Epithelial cell of proximal tubule (primary cell): ENCODE results near the gene TRAF2. TPM values are rescaled to one million over a fixed set of nuclear protein-coding genes. Genes with fewer than 3 reads are reported as not detected.
A peak's percentile ranks its signal among the peaks of the same experiment; 100 is the strongest.
"Not testable (repeated sequence)": the region's sequence is repeated elsewhere in the genome, so short reads cannot be mapped to it uniquely, and the experiment has no call there.

Source experiments
- DNase-seq: peaks from one replicate; pipeline ENCODE4 v3.0.0-alpha.2; 2011; ENCODE audit warnings: low read depth
- H3K4me3 ChIP-seq: 2 replicates; pipeline ENCODE4 v1.5.1; 2011; ENCODE audit warnings: low read depth, mild to moderate bottlenecking, low read length
- total RNA-seq: library from RNA; depleted of rRNA; stranded (reverse); fragments of >200 nt; gene quantifications from 2 replicates; pipeline ENCODE4 v1.2.3, GENCODE V29; 2015
- TF ChIP-seq, protein P1 (sequence below): conservative IDR thresholded peaks from 2 replicates; pipeline ENCODE4 v1.5.1; 2012; ENCODE audit warnings: low read depth, mild to moderate bottlenecking, low read length

Gene TRAF2, protein sequence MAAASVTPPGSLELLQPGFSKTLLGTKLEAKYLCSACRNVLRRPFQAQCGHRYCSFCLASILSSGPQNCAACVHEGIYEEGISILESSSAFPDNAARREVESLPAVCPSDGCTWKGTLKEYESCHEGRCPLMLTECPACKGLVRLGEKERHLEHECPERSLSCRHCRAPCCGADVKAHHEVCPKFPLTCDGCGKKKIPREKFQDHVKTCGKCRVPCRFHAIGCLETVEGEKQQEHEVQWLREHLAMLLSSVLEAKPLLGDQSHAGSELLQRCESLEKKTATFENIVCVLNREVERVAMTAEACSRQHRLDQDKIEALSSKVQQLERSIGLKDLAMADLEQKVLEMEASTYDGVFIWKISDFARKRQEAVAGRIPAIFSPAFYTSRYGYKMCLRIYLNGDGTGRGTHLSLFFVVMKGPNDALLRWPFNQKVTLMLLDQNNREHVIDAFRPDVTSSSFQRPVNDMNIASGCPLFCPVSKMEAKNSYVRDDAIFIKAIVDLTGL
- 21.0 and 26.1 TPM in 2 replicates for total RNA-seq

DNA sequence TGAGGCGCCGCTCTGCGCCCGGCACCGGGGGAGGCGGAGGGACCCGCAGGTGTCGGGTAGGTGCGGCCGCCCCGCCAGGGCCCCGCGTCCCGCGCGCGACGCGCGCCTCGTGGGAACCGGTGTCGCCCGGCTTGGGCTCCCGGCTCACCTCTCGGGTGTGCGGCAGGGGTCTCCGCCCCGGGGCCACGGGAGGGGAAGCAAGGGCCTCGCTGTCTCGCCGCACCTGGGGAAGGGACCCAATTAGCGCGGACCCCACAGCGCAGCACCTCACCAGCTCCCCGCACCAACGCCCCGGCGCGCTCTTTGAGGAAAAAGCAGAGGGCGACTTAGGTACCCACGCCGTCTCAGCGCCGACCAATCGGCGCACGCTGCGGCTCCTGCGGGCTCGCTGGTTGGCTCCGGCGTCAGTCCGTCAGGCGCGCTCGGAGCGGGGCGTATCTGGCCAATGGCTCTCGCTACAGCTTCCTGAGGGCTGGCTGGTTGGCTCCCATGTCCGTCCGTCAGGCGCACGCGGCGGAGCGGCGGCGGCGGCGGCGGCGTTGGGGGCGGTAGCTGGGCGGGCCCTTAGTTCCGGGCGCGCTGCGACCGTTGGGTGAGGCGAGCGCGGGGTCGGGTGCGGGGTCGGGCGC lies at the start of gene TRAF2:
Gene TRAF2, plus strand, starts transcription at position 567 of the 629 bp plus-strand sequence. CDS start 12,225 bp downstream, outside the sequence.
- TF ChIP-seq, protein P1, sequence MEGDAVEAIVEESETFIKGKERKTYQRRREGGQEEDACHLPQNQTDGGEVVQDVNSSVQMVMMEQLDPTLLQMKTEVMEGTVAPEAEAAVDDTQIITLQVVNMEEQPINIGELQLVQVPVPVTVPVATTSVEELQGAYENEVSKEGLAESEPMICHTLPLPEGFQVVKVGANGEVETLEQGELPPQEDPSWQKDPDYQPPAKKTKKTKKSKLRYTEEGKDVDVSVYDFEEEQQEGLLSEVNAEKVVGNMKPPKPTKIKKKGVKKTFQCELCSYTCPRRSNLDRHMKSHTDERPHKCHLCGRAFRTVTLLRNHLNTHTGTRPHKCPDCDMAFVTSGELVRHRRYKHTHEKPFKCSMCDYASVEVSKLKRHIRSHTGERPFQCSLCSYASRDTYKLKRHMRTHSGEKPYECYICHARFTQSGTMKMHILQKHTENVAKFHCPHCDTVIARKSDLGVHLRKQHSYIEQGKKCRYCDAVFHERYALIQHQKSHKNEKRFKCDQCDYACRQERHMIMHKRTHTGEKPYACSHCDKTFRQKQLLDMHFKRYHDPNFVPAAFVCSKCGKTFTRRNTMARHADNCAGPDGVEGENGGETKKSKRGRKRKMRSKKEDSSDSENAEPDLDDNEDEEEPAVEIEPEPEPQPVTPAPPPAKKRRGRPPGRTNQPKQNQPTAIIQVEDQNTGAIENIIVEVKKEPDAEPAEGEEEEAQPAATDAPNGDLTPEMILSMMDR, result no peak
- peak; percentile 77 for DNase-seq
- peak within 1 kb of the TSS; percentile 93 for H3K4me3 ChIP-seq

DNA sequence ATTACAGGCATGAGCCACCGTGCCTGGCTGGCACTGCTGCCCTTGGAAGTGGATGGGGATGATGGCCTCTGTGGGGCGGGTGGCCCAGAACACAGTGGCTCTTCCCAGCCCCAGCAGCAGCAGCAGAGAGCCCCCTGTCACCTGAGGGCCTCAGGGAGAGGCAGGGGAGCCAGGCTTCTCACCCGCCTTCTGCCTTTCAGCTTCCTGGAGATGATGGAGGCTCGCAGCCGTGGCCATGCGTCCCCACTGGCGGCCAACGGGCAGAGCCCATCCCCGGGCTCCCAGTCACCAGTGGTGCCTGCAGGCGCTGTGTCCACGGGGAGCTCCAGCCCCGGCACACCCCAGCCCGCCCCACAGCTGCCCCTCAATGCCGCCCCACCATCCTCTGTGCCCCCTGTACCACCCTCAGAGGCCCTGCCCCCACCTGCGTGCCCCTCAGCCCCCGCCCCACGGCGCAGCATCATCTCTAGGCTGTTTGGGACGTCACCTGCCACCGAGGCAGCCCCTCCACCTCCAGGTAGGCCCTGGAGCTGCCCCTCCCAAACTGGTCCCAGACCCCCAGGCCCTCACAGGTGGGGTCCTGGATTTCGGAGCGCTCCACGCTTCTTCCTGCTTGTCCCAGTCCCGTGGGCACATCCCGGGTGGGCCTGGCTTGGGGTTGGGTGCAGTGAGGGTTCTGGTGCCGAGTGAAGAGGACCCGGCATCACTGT lies 49.0 kb upstream of the TRAF2 start:
- DNase-seq, result no peak
- TF ChIP-seq, protein P1, result no peak
- no peak overlapping the region for H3K4me3 ChIP-seq

DNA sequence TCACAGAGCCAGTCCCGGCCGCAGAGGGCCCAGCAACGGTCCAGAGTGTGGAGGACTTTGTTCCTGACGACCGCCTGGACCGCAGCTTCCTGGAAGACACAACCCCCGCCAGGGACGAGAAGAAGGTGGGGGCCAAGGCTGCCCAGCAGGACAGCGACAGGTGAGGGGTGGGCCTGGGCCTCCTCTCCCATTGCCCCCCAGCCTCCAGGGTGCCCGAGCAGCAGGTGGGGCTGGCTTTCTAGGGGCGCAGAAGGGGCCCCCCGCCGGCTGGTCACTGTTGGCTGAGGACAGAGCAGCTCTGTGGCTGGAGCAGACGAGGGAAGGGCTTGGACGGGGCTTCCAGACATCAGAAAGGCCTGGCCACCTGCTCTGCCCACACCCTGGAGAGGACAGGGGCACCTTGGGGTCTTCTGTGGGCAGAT lies 48.4 kb upstream of the TRAF2 start:
- H3K4me3 ChIP-seq, DNase-seq: not testable (repeated sequence)

- TF ChIP-seq, protein P1, result no peak
- no peak overlapping the region for H3K4me3 ChIP-seq
- DNase-seq, result no peak
Observed at GRCh38 chr9:136838314-136839228, 47.7 kb upstream of the TRAF2 start.

GRCh38 chr9:136839229-136840139 lies 46.8 kb upstream of the TRAF2 start:
- TF ChIP-seq, protein P1, result no peak
- no peak for DNase-seq
- no peak overlapping the region for H3K4me3 ChIP-seq

DNA sequence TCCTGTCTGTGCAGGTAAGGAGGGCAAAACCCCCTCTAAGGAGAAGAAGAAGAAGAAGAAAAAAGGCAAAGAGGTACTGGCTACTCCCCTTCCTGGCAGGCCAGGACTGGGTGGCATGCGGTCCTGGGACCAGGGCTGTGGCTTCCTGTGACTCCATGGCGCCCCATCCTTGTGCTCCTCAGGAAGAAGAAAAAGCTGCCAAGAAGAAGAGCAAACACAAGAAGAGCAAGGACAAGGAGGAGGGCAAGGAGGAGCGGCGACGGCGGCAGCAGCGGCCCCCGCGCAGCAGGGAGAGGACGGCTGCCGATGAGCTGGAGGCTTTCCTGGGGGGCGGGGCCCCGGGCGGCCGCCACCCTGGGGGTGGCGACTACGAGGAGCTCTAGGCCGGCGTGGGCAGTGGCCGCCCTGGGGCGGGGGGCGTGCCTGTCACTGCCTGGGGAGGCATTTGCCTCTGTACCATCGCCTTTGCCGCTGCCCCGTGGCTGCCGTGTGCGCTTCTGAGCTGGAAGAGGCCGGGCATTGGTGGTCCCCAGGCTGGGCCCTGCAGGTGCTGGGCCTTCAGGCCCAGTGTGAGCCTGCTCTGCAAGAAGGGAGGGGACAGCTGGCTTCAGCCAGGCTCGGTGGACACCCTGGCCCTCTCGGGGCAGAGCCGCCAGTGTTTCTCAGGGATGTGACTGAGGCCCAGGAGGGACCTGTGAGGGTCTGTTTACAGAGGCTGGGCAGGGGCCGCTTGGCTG lies 46.0 kb upstream of the TRAF2 start:
- H3K4me3 ChIP-seq, result no peak overlapping the region
- TF ChIP-seq, protein P1, result no peak
- DNase-seq, result no peak
